Glutamatergic neuron (in vitro differentiated cells): ENCODE measurements around the gene VKORC1. TPM values are rescaled to one million over a fixed set of nuclear protein-coding genes. Genes with fewer than 3 reads are reported as not detected.

Experiments
- DNase-seq: peaks from one replicate; pipeline ENCODE4 v3.0.0; 2022
- H3K27ac Mint-ChIP-seq: one replicate; pipeline ENCODE4 v1.8.0; 2020; ENCODE audit warnings: mild to moderate bottlenecking, mixed read lengths, inconsistent platforms; ENCODE audit not compliant: unreplicated experiment
- H3K27me3 Mint-ChIP-seq: one replicate; pipeline ENCODE4 v1.8.0; 2020; ENCODE audit warnings: mild to moderate bottlenecking, moderate library complexity, mixed read lengths, inconsistent platforms; ENCODE audit not compliant: unreplicated experiment
- H3K36me3 Mint-ChIP-seq: one replicate; pipeline ENCODE4 v1.8.0; 2020; ENCODE audit warnings: mild to moderate bottlenecking, mixed read lengths, inconsistent platforms; ENCODE audit not compliant: unreplicated experiment
- H3K4me1 Mint-ChIP-seq: one replicate; pipeline ENCODE4 v1.8.0; 2020; ENCODE audit warnings: mild to moderate bottlenecking, low read depth, mixed read lengths, inconsistent platforms; ENCODE audit not compliant: unreplicated experiment
- H3K4me3 Mint-ChIP-seq: one replicate; pipeline ENCODE4 v1.8.0; 2020; ENCODE audit warnings: mild to moderate bottlenecking, mixed read lengths, inconsistent platforms; ENCODE audit not compliant: unreplicated experiment
- H3K9me3 Mint-ChIP-seq: one replicate; pipeline ENCODE4 v1.8.0; 2020; ENCODE audit warnings: mild to moderate bottlenecking, moderate library complexity, mixed read lengths, inconsistent platforms; ENCODE audit not compliant: unreplicated experiment
- CTCF ChIP-seq: fragments of 200-600 bp; sonication (generic); IDR thresholded peaks from one replicate; pipeline ENCODE4 v1.5.0; 2021; ENCODE audit not compliant: partially characterized antibody, unreplicated experiment
- total RNA-seq: library from RNA; stranded (reverse); fragmentation: NEBNext Ultra II Directional; extraction: Animal tissue kit (Norgen Biotek cat#: 25700); gene quantifications from one replicate; pipeline ENCODE4 v1.2.1, GENCODE V29; 2021; ENCODE audit not compliant: unreplicated experiment

The VKORC1 gene
- total RNA-seq, 1 donor from 2014 or later: 152 TPM

- peaks cover 8% of the 10 kb centered on the region for H3K9me3 Mint-ChIP-seq
- no peak for DNase-seq
- no peak for TF ChIP-seq CTCF
- peaks cover 11% of the 10 kb centered on the region for H3K4me1 Mint-ChIP-seq
- H3K27ac Mint-ChIP-seq: no peak overlapping the region
- H3K27me3 Mint-ChIP-seq: peaks cover 5% of the 10 kb centered on the region
- no peaks in the 10 kb centered on the region for H3K36me3 Mint-ChIP-seq
- H3K4me3 Mint-ChIP-seq: no peak overlapping the region
Measured at GRCh38 chr16:31087481-31087880, 7.1 kb downstream of the VKORC1 start.

GRCh38 chr16:31086629-31086906, 8.0 kb downstream of the VKORC1 start:
- peaks cover 7% of the 10 kb centered on the region for H3K27me3 Mint-ChIP-seq
- no peak overlapping the region for H3K4me3 Mint-ChIP-seq
- H3K36me3 Mint-ChIP-seq: no peaks in the 10 kb centered on the region
- peaks cover 9% of the 10 kb centered on the region for H3K4me1 Mint-ChIP-seq
- no peak overlapping the region for H3K27ac Mint-ChIP-seq
- DNase-seq: no peak
- no peak for TF ChIP-seq CTCF
- H3K9me3 Mint-ChIP-seq: peaks cover 8% of the 10 kb centered on the region

GRCh38 chr16:31085873-31086628, 8.5 kb downstream of the VKORC1 start:
- no peak for DNase-seq
- no peak overlapping the region for H3K4me3 Mint-ChIP-seq
- peak overlapping the region; percentile 72 for H3K27ac Mint-ChIP-seq
- peaks cover 7% of the 10 kb centered on the region for H3K27me3 Mint-ChIP-seq
- TF ChIP-seq CTCF: no peak
- peaks cover 9% of the 10 kb centered on the region for H3K4me1 Mint-ChIP-seq
- H3K9me3 Mint-ChIP-seq: peaks cover 8% of the 10 kb centered on the region
- no peaks in the 10 kb centered on the region for H3K36me3 Mint-ChIP-seq

GRCh38 chr16:31085411-31085810, 9.2 kb downstream of the VKORC1 start:
- H3K9me3 Mint-ChIP-seq: peaks cover 8% of the 10 kb centered on the region
- no peak overlapping the region for H3K27ac Mint-ChIP-seq
- DNase-seq: no peak
- H3K4me1 Mint-ChIP-seq: peaks cover 12% of the 10 kb centered on the region
- H3K27me3 Mint-ChIP-seq: peaks cover 7% of the 10 kb centered on the region
- no peaks in the 10 kb centered on the region for H3K36me3 Mint-ChIP-seq
- TF ChIP-seq CTCF: no peak
- H3K4me3 Mint-ChIP-seq: no peak overlapping the region

GRCh38 chr16:31084584-31085302, 9.9 kb downstream of the VKORC1 start:
- Mint-ChIP-seq H3K4me3 (no peak overlapping the region), H3K9me3 (peaks cover 9% of the 10 kb centered on the region), H3K36me3 (no peaks in the 10 kb centered on the region), H3K27me3 (peaks cover 7% of the 10 kb centered on the region), H3K27ac (no peak overlapping the region), H3K4me1 (peaks cover 12% of the 10 kb centered on the region)
- no peak for TF ChIP-seq CTCF
- DNase-seq: no peak
